Activated naive CD4-positive, alpha-beta T cell treated with anti-CD3 and anti-CD28 coated beads, Interleukin-2, amount 50 U/mL, for 72 hours (primary cell): ENCODE measurements around the gene RBPJ. TPM values are rescaled to one million over a fixed set of nuclear protein-coding genes. Genes with fewer than 3 reads are reported as not detected.
A peak's percentile ranks its signal among the peaks of the same experiment; 100 is the strongest.
"Not testable (repeated sequence)": the region's sequence is repeated elsewhere in the genome, so short reads cannot be mapped to it uniquely, and the experiment has no call there.

Experiments used
- ATAC-seq, 2 donors: fragments of 150-1000 bp; cut with Tn5 transposase; 2 replicates each; pipeline ENCODE4 v1.10.0; 2021; ENCODE audit warnings: mild to moderate bottlenecking in 2 of 2, moderate library complexity in 2 of 2
- DNase-seq, 2 donors: peaks; one replicate each; pipeline ENCODE4 v3.0.0; 2021 to 2022; ENCODE audit warnings: low spot score in 2 of 2
- H3K27ac Mint-ChIP-seq, 2 donors: one replicate each; pipeline ENCODE4 v1.8.0; 2022; ENCODE audit warnings: mild to moderate bottlenecking in 2 of 2, mixed read lengths in 2 of 2
- H3K36me3 Mint-ChIP-seq, 2 donors: one replicate each; pipeline ENCODE4 v1.8.0; 2022; ENCODE audit warnings: mixed read lengths in 2 of 2
- H3K9me3 Mint-ChIP-seq, 2 donors: one replicate each; pipeline ENCODE4 v1.8.0; 2022; ENCODE audit warnings: mixed read lengths in 2 of 2
- total RNA-seq, 2 donors: library from RNA; stranded (reverse); gene quantifications; one replicate each; pipeline ENCODE4 v1.2.3, GENCODE V29; 2022

Gene RBPJ
- total RNA-seq, 2 donors from 2014 or later = 175 to 356 TPM

GRCh38 chr4:26298198-26298947 is 22.4 kb upstream of the RBPJ start:
- H3K9me3 Mint-ChIP-seq = peaks cover 0 to 12% of the 10 kb centered on the region in 2 donors
- ATAC-seq = no peak
- peaks cover 0 to 6% of the 10 kb centered on the region in 2 donors for H3K36me3 Mint-ChIP-seq
- no peak for DNase-seq
- H3K27ac Mint-ChIP-seq = no peak overlapping the region

GRCh38 chr4:26299254-26299882 is 21.4 kb upstream of the RBPJ start:
- no peak overlapping the region for H3K27ac Mint-ChIP-seq
- peaks cover 0 to 12% of the 10 kb centered on the region in 2 donors for H3K9me3 Mint-ChIP-seq
- peak in 1 of 2 donors; percentile 69 for ATAC-seq

DNA sequence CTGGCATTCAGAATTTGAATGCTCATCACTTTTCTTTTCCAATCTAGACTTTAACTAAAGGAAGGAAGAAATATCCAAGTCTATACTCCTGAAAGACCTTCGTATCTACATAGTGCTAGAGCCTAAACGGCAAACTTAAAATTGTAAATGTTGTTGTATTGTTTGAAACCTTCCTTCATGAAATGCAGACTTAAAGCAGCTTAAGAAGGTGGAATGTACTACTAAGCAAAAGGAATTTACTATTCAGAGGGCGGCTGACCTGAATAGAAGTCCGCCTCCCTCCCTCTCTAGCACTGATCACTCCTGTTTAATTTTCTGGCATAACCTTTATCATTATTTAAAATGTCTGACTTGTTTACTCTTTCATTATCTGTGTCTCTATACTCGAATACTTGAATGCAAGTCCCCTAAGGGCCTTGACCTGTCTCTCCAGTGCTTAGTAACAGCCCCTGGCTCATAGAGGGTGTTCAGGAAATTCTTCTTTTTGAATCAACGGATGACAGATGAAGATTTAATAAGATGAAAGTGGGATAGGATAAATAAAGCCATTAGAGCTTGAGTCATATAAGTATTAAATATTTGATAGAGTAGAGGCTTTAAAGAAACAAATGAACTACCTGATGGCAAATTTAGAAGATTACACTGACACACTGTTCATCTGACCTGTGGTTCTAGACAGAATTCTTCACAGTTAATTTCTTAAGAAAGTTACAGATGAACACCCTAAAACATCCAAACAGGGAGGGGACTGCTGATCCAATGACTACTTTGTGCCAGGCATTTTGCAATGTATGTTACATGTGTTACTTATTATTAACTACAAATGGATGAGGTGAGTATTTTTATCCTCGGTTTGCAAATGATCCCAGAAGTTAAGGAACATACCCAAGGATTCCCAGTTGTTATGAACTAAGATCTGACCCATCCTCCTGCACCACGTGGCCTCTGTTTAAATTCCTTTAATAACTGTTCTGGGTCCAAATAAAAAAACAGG is 20.2 kb upstream of the RBPJ start:
- peaks cover 0 to 6% of the 10 kb centered on the region in 2 donors for H3K36me3 Mint-ChIP-seq
- DNase-seq = no peak
- no peak for ATAC-seq
- H3K9me3 Mint-ChIP-seq = peaks cover 0 to 6% of the 10 kb centered on the region in 2 donors
- no peak overlapping the region for H3K27ac Mint-ChIP-seq

More at GRCh38 chr4:26299254-26299882, 21.4 kb upstream of the RBPJ start:
- peaks cover 0 to 6% of the 10 kb centered on the region in 2 donors for H3K36me3 Mint-ChIP-seq
- no peak for DNase-seq

DNA sequence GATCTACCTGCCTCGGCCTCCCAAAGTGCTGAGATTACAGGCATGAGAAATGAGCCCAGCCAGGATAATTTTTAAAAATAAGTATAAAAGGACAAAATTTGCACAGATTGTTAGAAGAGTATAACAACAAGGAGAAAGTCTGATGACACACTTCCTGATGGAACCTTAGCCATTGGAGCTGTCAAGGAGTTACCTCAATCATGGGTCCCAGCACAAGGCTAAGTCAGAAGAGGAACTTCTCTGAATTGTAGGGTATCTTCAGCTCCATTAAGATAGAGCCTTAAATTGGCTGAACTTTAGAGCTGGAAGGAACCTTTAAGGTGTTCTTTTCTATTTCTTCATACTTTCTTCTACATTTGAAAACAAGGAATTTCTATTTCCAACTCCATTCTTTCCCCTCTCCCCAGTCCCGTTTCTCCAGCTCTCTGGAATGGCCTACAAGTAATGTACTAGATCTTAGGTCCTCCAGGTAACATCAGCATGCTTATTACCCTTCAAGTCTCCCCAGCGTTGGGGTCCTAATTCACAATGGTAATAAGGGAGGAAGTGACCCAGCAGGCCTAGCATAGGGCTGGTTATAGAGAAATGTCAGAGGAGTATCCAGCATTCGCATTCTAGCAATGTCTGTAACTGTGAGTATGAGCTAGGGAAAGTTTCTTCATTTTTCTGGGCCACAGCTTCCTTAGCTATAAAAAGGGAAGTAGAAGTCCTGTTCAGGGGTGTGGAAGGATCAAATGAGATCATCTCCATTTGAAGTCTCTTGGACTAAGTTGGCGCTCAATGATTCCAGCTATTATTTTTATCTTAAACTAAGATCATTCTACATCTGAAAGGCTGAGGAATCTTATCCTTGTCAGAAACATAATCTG is 18.5 kb upstream of the RBPJ start:
- H3K9me3 Mint-ChIP-seq = no peaks in the 10 kb centered on the region
- no peak overlapping the region for H3K27ac Mint-ChIP-seq
- ATAC-seq (no peak), DNase-seq (no peak)
- peaks cover 0 to 6% of the 10 kb centered on the region in 2 donors for H3K36me3 Mint-ChIP-seq

DNA sequence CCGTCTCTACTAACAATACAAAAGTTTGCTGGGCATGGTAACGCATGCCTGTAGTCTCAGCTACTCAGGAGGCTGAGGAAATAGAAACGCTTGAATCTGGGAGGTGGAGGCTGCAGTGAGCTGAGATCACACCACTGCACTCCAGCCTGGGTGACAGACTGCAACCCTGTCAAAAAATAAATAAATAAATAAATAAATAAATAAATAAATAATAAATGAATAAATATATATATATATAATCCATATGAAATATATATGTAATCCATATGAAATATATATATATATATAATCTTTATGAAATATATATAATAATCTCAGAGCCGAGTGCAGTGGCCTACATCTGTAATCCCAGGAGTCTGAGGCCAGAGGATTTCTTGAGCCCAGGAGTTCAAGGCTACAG is 17.8 kb upstream of the RBPJ start:
- DNase-seq (no peak), ATAC-seq (no peak)
- Mint-ChIP-seq H3K36me3 (peaks cover 0 to 6% of the 10 kb centered on the region in 2 donors), H3K9me3 (no peaks in the 10 kb centered on the region), H3K27ac (no peak overlapping the region)

DNA sequence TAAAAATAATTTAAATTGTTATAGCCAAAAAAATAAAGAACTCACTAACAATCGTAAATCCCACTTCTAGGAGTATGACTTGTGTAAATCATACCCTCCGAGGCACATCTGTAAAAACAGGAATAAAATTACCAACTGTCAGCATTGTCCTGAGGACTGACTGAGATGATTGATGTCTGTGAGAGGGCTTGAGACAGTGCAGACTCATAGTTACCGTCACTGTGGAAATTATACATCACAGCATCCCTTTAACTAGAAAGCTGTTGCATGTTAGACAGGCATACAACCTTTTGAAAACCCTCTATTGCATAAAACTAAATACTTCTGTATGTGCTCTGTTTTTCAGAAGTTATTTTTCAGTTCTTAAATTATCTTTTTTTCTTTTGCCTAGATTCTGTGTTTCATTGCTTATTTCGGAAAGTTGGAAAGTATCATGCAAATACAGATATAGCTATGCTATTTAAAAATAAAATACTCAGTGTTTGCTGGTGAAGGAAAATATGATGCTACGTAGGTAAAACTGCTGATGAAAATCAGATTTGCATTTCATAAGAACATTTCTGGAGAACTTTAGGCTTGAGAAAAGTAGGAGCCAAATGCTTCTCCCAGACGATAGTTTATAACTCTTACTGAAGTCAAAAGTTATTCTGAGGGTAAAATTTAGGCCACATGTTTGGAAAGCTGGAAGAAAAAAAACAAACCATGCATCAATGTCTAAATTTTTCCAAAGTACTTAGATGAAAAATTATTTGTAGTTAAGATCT is 13.6 kb upstream of the RBPJ start:
- Mint-ChIP-seq H3K36me3 (peaks cover 0 to 2% of the 10 kb centered on the region in 2 donors), H3K27ac (peak overlapping the region in 1 of 2 donors; percentile 13), H3K9me3 (no peaks in the 10 kb centered on the region)
- DNase-seq = no peak
- peak; percentile 76 to 88 for ATAC-seq

DNA sequence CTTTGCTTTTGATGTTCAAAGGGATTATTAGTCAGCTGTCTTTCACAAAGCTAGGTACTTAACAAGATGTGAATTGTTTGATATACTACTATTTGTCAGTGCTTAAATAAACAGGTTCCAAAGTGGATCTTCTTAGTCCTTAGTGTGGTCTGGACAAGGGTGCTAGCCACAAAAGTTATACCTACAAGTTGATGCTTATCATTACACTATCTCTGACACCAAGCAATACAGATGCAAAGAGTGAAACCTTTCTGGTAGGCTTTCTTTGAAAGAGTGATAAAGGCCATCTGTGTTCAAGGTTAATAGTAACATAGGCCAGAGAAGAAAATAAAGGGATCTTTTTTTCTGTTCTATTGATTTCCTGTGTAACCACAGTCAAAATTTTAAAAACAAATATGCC is 12.2 kb upstream of the RBPJ start:
- Mint-ChIP-seq H3K27ac (no peak overlapping the region), H3K36me3 (peaks cover 0 to 9% of the 10 kb centered on the region in 2 donors), H3K9me3 (no peaks in the 10 kb centered on the region)
- peak; percentile 39 to 43 for ATAC-seq
- DNase-seq = no peak

DNA sequence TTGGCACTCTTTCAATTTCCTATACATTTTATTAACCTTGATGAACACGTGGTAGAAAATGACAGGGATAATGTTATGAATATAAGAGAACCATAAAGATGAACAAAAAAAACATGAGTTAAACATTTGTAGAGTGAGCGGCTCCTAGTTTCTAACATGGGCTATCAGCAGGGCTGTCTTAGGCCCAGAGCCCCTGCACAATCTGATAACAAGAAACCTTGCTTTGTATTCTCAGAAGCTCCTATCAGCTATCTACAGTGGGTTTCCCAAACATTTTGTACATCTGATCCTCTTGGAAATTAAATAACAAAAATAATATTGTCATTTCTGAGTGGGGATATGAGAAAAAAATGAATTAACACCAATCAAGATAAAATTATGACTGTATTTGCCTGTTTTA is 10.6 kb upstream of the RBPJ start:
- ATAC-seq = no peak
- peaks cover 6 to 9% of the 10 kb centered on the region in 2 donors for H3K9me3 Mint-ChIP-seq
- peaks cover 3 to 21% of the 10 kb centered on the region in 2 donors for H3K36me3 Mint-ChIP-seq
- no peak overlapping the region for H3K27ac Mint-ChIP-seq
- DNase-seq = no peak

GRCh38 chr4:26311633-26312032 is 9.2 kb upstream of the RBPJ start:
- no peak for DNase-seq
- ATAC-seq = peak; percentile 61 to 71
- peaks cover 8 to 12% of the 10 kb centered on the region in 2 donors for H3K9me3 Mint-ChIP-seq
- peak overlapping the region; percentile 22 to 27 for H3K27ac Mint-ChIP-seq
- peaks cover 5 to 28% of the 10 kb centered on the region in 2 donors for H3K36me3 Mint-ChIP-seq

GRCh38 chr4:26315316-26315932 is 5.4 kb upstream of the RBPJ start:
- peaks cover 21 to 58% of the 10 kb centered on the region in 2 donors for H3K36me3 Mint-ChIP-seq
- ATAC-seq, H3K27ac Mint-ChIP-seq, DNase-seq: not testable (repeated sequence)
- peaks cover 19 to 28% of the 10 kb centered on the region in 2 donors for H3K9me3 Mint-ChIP-seq

- DNase-seq (no peak), ATAC-seq (no peak)
- H3K36me3 Mint-ChIP-seq = peaks cover 34 to 68% of the 10 kb centered on the region in 2 donors
- peaks cover 19 to 28% of the 10 kb centered on the region in 2 donors for H3K9me3 Mint-ChIP-seq
- H3K27ac Mint-ChIP-seq = peak overlapping the region; percentile 96 to 99
Measured at GRCh38 chr4:26317766-26318165, 3.0 kb upstream of the RBPJ start.

DNA sequence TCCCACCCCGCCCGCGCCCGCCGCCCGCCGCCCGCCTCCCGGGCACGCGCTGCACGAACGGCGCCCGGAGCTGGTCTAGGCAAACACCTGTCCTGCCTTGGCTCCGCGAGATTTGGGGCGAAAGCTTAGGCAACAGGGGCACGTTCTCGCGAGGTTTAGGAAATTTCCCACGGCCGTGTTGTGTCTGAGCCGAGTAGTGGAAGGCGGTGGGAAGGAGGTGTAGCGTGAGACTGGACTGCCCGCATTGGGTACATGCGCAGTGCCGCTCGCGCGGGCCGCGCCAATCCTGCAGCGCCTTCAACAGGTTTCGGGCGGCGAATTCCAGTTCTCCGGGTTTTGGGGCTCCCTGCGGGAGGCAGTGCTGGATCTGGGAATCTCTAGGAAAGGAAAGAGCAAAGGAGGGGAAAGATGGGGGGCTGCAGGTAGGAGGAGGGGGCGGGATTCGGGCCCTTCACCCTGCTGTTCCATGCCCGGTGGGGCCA is 1.3 kb upstream of the RBPJ start:
- Mint-ChIP-seq H3K27ac (peak overlapping the region; percentile 96 to 100), H3K9me3 (peaks cover 17 to 24% of the 10 kb centered on the region in 2 donors), H3K36me3 (peaks cover 34 to 74% of the 10 kb centered on the region in 2 donors)
- peak; percentile 97 to 99 for DNase-seq
- ATAC-seq = peak; percentile 71 to 79

- H3K36me3 Mint-ChIP-seq = peaks cover 33 to 72% of the 10 kb centered on the region in 2 donors
- H3K9me3 Mint-ChIP-seq = peaks cover 16 to 22% of the 10 kb centered on the region in 2 donors
- peak; percentile 4 to 6 for ATAC-seq
- H3K27ac Mint-ChIP-seq = peak overlapping the region; percentile 96 to 100
- peak in 1 of 2 donors; percentile 56 for DNase-seq
Measured at GRCh38 chr4:26319949-26320537, 771 bp upstream of the RBPJ start.
